Measurements from ENCODE around the gene HSPB9.

Gene HSPB9

GRCh38 chr17:42129109-42129837, 6.7 kb downstream of the HSPB9 start:
- no peak overlapping the region for H3K4me3 Mint-ChIP-seq
- no peaks in the 10 kb centered on the region for H3K27me3 Mint-ChIP-seq (ENCODE audit: low read depth)
- H3K9me3 Mint-ChIP-seq: no peaks in the 10 kb centered on the region
- H3K4me1 Mint-ChIP-seq: peaks cover 20% of the 10 kb centered on the region
- no peak overlapping the region for H3K27ac Mint-ChIP-seq
- peaks cover 65% of the 10 kb centered on the region for H3K36me3 Mint-ChIP-seq (ENCODE audit: low read depth)
- TF ChIP-seq CTCF (IDR thresholded peaks at IDR 0.05; ENCODE audit: unreplicated experiment in 3 of 3): no peak

- no peaks in the 10 kb centered on the region for H3K9me3 Mint-ChIP-seq
- no peaks in the 10 kb centered on the region for H3K27me3 Mint-ChIP-seq (ENCODE audit: low read depth)
- H3K27ac Mint-ChIP-seq: peak overlapping the region in 1 of 3 experiments; percentile 71
- no peak for TF ChIP-seq CTCF (IDR thresholded peaks at IDR 0.05; ENCODE audit: unreplicated experiment in 3 of 3)
- peaks cover 22% of the 10 kb centered on the region for H3K4me1 Mint-ChIP-seq
- H3K36me3 Mint-ChIP-seq (ENCODE audit: low read depth): peaks cover 59% of the 10 kb centered on the region
- no peak overlapping the region for H3K4me3 Mint-ChIP-seq
Observed at GRCh38 chr17:42130310-42130936, 7.8 kb downstream of the HSPB9 start.

- Mint-ChIP-seq H3K4me1 (peaks cover 29% of the 10 kb centered on the region), H3K27ac (no peak overlapping the region), H3K27me3 (ENCODE audit: low read depth) (no peaks in the 10 kb centered on the region), H3K36me3 (ENCODE audit: low read depth) (peaks cover 57% of the 10 kb centered on the region), H3K4me3 (no peak overlapping the region), H3K9me3 (no peaks in the 10 kb centered on the region)
- TF ChIP-seq CTCF (IDR thresholded peaks at IDR 0.05; ENCODE audit: unreplicated experiment in 3 of 3): no peak
Observed at GRCh38 chr17:42131232-42131631, 8.6 kb downstream of the HSPB9 start.

- no peak for TF ChIP-seq CTCF (IDR thresholded peaks at IDR 0.05; ENCODE audit: unreplicated experiment in 3 of 3)
- Mint-ChIP-seq H3K27me3 (ENCODE audit: low read depth) (no peaks in the 10 kb centered on the region), H3K4me3 (no peak overlapping the region), H3K4me1 (peaks cover 29% of the 10 kb centered on the region), H3K27ac (peak overlapping the region in 1 of 3 experiments; percentile 88), H3K36me3 (ENCODE audit: low read depth) (peaks cover 51% of the 10 kb centered on the region), H3K9me3 (no peaks in the 10 kb centered on the region)
Observed at GRCh38 chr17:42131981-42132432, 9.4 kb downstream of the HSPB9 start.

- no peaks in the 10 kb centered on the region for H3K27me3 Mint-ChIP-seq (ENCODE audit: low read depth)
- peaks cover 32% of the 10 kb centered on the region for H3K4me1 Mint-ChIP-seq
- H3K36me3 Mint-ChIP-seq (ENCODE audit: low read depth): peaks cover 44% of the 10 kb centered on the region
- no peak for TF ChIP-seq CTCF (IDR thresholded peaks at IDR 0.05; ENCODE audit: unreplicated experiment in 3 of 3)
- no peaks in the 10 kb centered on the region for H3K9me3 Mint-ChIP-seq
- H3K27ac Mint-ChIP-seq: peak overlapping the region; percentile 40 to 90 (median 88)
- H3K4me3 Mint-ChIP-seq: peak overlapping the region in 2 of 3 experiments; percentile 3 to 40
Observed at GRCh38 chr17:42132941-42133340, 10.3 kb downstream of the HSPB9 start.

All from nephron (organoid).